DOHH2 (cell line): Measurements from ENCODE around the gene TEX52.

Experiments
- CTCF ChIP-seq: fragments of 200-600 bp; sonication (generic); IDR thresholded peaks from one replicate; pipeline ENCODE4 v1.5.1; 2014; ENCODE audit warnings: antibody characterized with exemption, mild to moderate bottlenecking, low read depth, low read length; ENCODE audit not compliant: poor library complexity, severe bottlenecking
- EZH2phosphoT487 ChIP-seq: fragments of 200-600 bp; sonication (generic); IDR thresholded peaks from 2 replicates; pipeline ENCODE4 v1.6.1; 2017; ENCODE audit warnings: borderline replicate concordance, mild to moderate bottlenecking, antibody characterized with exemption, low read length, moderate library complexity, mixed read lengths

DNA sequence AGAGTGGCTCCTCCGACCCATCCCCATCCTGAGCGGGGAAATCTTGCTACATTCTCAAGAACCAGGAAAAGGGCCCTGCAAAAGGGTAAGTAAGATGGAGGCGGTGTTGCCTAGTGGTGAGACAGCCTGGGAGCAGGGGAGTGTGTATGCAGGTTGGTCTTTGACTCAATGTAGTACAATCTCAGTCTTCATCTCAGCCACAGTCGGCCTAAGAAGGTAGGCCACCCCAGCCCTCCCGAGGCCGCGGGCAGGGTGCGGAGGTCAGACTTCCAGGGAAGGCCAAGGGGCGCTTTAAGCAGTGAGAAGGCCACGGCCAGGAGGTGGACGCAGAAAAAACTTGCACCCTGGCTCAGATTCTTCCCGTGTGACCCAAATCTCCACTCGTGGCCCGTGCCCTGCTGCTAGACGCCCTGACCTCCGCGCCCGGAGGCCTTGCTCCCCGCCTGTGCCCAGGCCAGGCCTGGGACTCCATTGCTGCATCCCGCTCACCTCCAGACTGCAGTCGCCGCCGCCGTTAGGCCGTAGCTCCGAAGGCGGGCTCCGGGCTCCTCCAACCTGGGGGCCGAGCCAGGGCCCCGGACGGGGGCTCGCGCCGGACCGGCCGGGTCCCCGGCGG is 19.7 kb upstream of the TEX52 start:
- TF ChIP-seq CTCF (peak; percentile 9), EZH2phosphoT487 (no peak)
